ENCODE results near the gene CCDC59.

The CCDC59 gene

GRCh38 chr12:82325540-82326336 is 32.4 kb downstream of the CCDC59 start:
- in situ Hi-C loops (cut with MboI; ENCODE audit: low sequenced_read_pairs): loop anchor here (25.0 kb wide), 1 partner anchor 688 kb away; no protein-coding TSS in a partner anchor

- in situ Hi-C loops (cut with MboI; ENCODE audit: low sequenced_read_pairs): no loop called here
Observed at GRCh38 chr12:82319276-82319675, 38.9 kb downstream of the CCDC59 start.

- in situ Hi-C loops (cut with MboI; ENCODE audit: low sequenced_read_pairs): no loop called here
Observed at GRCh38 chr12:82314406-82314892, 43.7 kb downstream of the CCDC59 start.

All from hTERT RPE-1 (cell line).